Activated CD4-positive, CD25-positive, alpha-beta regulatory T cell treated with anti-CD3 and anti-CD28 coated beads, Interleukin-2, amount 50 U/mL, for 16 hours (primary cell): ENCODE data around the gene SMYD4.
"Not testable (repeated sequence)": the region's sequence is repeated elsewhere in the genome, so short reads cannot be mapped to it uniquely, and the experiment has no call there.

Experiments used
- DNase-seq: peaks from one replicate; pipeline ENCODE4 v3.0.0-alpha.2; 2020; ENCODE audit warnings: low read depth, low spot score

Gene SMYD4

GRCh38 chr17:1829592-1830257 lies at the start of gene SMYD4, which contains the start of gene RPA1:
Gene SMYD4, minus strand, starts transcription at chr17:1829902. Its CDS starts 1,908 bp downstream, at chr17:1827994.
Gene RPA1, plus strand, starts transcription at chr17:1830005. Its CDS starts 89 bp downstream, at chr17:1830094.
- DNase-seq = peak; percentile 72

- DNase-seq = no peak
These were observed 48.9 kb upstream of the SMYD4 start for GRCh38 chr17:1878419-1879121.

GRCh38 chr17:1875597-1875996 lies 45.9 kb upstream of the SMYD4 start:
- DNase-seq = no peak

GRCh38 chr17:1873418-1873817 lies 43.7 kb upstream of the SMYD4 start:
- DNase-seq = no peak

- DNase-seq = no peak
These were observed 43.3 kb upstream of the SMYD4 start for GRCh38 chr17:1872976-1873375.

- DNase-seq = no peak
These were observed 42.6 kb upstream of the SMYD4 start for GRCh38 chr17:1872254-1872653.

GRCh38 chr17:1871756-1872155 lies 42.1 kb upstream of the SMYD4 start:
- no peak for DNase-seq

GRCh38 chr17:1870592-1870991 lies 40.9 kb upstream of the SMYD4 start:
- no peak for DNase-seq

GRCh38 chr17:1868090-1868489 lies 38.4 kb upstream of the SMYD4 start:
- no peak for DNase-seq

- DNase-seq = no peak
These were observed 37.6 kb upstream of the SMYD4 start for GRCh38 chr17:1867307-1867706.

GRCh38 chr17:1865252-1866037 lies 35.7 kb upstream of the SMYD4 start:
- no peak for DNase-seq

GRCh38 chr17:1861391-1862010 lies 31.8 kb upstream of the SMYD4 start:
- no peak for DNase-seq

- no peak for DNase-seq
These were observed 31.3 kb upstream of the SMYD4 start for GRCh38 chr17:1860978-1861377.

GRCh38 chr17:1856462-1856861 lies 26.8 kb upstream of the SMYD4 start:
- not testable (repeated sequence) for DNase-seq

GRCh38 chr17:1853698-1854097 lies 24.0 kb upstream of the SMYD4 start:
- no peak for DNase-seq

- DNase-seq = no peak
These were observed 22.6 kb upstream of the SMYD4 start for GRCh38 chr17:1852327-1852726.

GRCh38 chr17:1847191-1847590 lies 17.5 kb upstream of the SMYD4 start:
- DNase-seq = no peak

GRCh38 chr17:1843947-1844346 lies 14.2 kb upstream of the SMYD4 start:
- no peak for DNase-seq

- DNase-seq = no peak
These were observed 9.8 kb upstream of the SMYD4 start for GRCh38 chr17:1839516-1839915.

GRCh38 chr17:1834380-1835149 lies 4.9 kb upstream of the SMYD4 start:
- no peak for DNase-seq

- DNase-seq = no peak
These were observed 586 bp upstream of the SMYD4 start for GRCh38 chr17:1830288-1830687.
